Measurements from ENCODE around the gene TMEM212. TPM values are rescaled to one million over a fixed set of nuclear protein-coding genes. Genes with fewer than 3 reads are reported as not detected.

Gene TMEM212
- total and polyA plus RNA-seq, 8 donors, result not detected

DNA sequence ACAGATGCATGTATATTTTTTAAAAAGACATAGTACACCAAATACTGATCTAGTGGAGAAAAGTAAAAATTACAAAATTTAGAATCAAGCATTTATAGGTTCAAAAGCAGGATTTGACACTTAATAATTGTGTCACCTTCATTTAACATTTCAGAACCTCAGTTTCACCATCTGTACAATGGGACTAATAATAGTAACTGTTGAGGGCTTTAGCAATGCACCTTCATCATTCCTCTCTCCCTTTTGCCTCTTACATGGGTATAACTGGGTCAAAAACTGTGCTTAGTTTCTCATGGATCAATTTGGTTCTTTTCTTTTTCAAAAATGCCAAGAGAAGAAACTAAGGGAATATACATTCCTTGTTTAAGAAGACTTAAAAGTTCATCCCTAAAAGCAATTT, 5.5 kb upstream of the TMEM212 start:
- H3K9me3 ChIP-seq, result no peaks in the 10 kb centered on the region
- H3K27me3 ChIP-seq, result no peaks in the 10 kb centered on the region
- DNase-seq, result no peak
- no peak overlapping the region for H3K4me3 ChIP-seq
- H3K36me3 ChIP-seq, result no peaks in the 10 kb centered on the region
- TF ChIP-seq, protein P1, sequence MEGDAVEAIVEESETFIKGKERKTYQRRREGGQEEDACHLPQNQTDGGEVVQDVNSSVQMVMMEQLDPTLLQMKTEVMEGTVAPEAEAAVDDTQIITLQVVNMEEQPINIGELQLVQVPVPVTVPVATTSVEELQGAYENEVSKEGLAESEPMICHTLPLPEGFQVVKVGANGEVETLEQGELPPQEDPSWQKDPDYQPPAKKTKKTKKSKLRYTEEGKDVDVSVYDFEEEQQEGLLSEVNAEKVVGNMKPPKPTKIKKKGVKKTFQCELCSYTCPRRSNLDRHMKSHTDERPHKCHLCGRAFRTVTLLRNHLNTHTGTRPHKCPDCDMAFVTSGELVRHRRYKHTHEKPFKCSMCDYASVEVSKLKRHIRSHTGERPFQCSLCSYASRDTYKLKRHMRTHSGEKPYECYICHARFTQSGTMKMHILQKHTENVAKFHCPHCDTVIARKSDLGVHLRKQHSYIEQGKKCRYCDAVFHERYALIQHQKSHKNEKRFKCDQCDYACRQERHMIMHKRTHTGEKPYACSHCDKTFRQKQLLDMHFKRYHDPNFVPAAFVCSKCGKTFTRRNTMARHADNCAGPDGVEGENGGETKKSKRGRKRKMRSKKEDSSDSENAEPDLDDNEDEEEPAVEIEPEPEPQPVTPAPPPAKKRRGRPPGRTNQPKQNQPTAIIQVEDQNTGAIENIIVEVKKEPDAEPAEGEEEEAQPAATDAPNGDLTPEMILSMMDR (IDR thresholded peaks at IDR 0.05), result no peak
- TF ChIP-seq POLR2A (IDR thresholded peaks at IDR 0.05), result no peak
- no peak for TF ChIP-seq EP300 (IDR thresholded peaks at IDR 0.05)
- TF ChIP-seq POLR2AphosphoS5 (IDR thresholded peaks at IDR 0.05), result no peak
- H3K4me1 ChIP-seq, result peaks cover 0 to 43% (median 23%) of the 10 kb centered on the region in 4 donors
- H3K27ac ChIP-seq, result peak overlapping the region in 4 of 5 donors; percentile 39 to 66 (median 48)
- intact Hi-C loops (cut with DNase I; ENCODE audit: low total_unique reads), result no loop called here

DNA sequence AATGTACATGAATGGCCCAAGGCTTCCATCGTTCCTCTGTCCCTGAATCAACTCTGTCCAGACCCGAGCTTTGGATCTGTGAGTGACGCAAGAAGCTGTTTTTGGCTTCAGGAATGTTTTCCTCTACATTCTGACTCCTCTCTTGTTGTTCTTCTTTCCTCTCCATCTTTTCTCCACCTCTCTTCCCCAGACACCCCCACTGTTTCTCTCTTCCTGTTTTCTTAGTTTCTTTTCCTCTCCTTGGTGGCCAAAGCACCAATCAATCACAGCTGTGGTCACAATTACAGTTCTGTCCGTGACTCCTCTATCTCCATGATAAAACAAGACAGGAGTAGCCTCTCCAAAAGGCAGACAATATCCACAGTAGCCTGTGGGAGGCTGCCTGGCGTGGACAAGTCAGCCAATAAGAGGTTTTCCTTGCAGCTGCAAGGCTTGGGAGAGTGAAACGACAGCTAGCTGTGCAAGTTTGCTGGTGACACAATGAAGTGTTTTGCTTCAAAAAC, 4.9 kb upstream of the TMEM212 start:
- WGBS, 5 donors, result 42 to 52% (median 46%) methylated on average over 6 of the region's 6 CpGs
- Histone ChIP-seq H3K27me3 (no peaks in the 10 kb centered on the region), H3K4me3 (no peak overlapping the region), H3K4me1 (peaks cover 0 to 48% (median 23%) of the 10 kb centered on the region in 4 donors), H3K9me3 (no peaks in the 10 kb centered on the region), H3K27ac (peak overlapping the region; percentile 8 to 66 (median 48)), H3K36me3 (no peaks in the 10 kb centered on the region)
- TF ChIP-seq EP300 (IDR thresholded peaks at IDR 0.05) (no peak), POLR2AphosphoS5 (IDR thresholded peaks at IDR 0.05) (no peak), POLR2A (IDR thresholded peaks at IDR 0.05) (no peak)
- TF ChIP-seq, protein P1 (IDR thresholded peaks at IDR 0.05), result no peak
- intact Hi-C loops (cut with DNase I; ENCODE audit: low total_unique reads), result no loop called here
- peak in 1 of 2 donors; percentile 68 for DNase-seq

DNA sequence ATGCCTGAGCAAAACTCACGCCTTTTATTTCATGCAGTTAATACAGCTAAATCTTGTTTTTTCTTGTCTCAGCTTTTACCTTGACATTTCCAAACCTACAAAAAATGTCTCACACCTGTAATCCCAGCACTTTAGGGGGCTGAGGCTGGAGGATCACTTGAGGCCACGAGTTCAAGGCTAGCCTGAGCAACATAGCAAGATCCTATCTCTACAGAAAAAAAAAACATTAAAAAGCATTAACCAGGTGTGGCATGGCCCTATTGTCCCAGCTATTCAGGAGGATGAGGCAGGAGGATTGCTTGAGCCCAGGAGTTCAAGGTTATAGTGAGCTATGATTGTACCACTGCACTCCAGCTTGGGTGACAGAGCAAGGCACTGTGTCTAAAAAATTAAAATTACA, 3.9 kb upstream of the TMEM212 start:
- intact Hi-C loops (cut with DNase I; ENCODE audit: low total_unique reads), result no loop called here
- peaks cover 0 to 39% (median 15%) of the 10 kb centered on the region in 4 donors for H3K4me1 ChIP-seq
- H3K27ac ChIP-seq, result no peak overlapping the region
- no peak for DNase-seq
- no peaks in the 10 kb centered on the region for H3K27me3 ChIP-seq
- H3K9me3 ChIP-seq, result no peaks in the 10 kb centered on the region
- 86 to 95% (median 87%) methylated on average over 2 of the region's 2 CpGs for WGBS, 5 donors
- no peak overlapping the region for H3K4me3 ChIP-seq
- no peak for TF ChIP-seq POLR2AphosphoS5 (IDR thresholded peaks at IDR 0.05)
- TF ChIP-seq, protein P1 (IDR thresholded peaks at IDR 0.05), result no peak
- no peak for TF ChIP-seq POLR2A (IDR thresholded peaks at IDR 0.05)
- no peak for TF ChIP-seq EP300 (IDR thresholded peaks at IDR 0.05)
- no peaks in the 10 kb centered on the region for H3K36me3 ChIP-seq

DNA sequence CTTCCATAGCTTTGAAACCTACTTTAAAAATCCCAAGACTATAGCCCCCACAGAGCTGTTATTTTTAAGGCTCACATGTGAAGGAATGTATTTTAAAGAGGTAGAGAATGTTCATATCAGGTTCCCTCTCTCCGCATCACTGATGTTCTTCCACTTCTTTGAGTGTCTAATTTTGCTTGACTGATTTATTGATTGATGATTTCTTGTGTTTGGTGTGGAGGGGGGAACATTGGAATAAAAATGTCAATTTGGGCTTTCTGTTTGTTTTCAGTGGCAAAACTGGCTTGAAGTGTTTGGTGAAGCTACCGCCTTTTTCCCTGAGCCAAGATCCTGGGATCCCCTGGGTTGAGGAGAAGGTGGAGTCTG, 2.7 kb upstream of the TMEM212 start:
- H3K27ac ChIP-seq, result peak overlapping the region in 1 of 5 donors; percentile 38
- TF ChIP-seq EP300 (IDR thresholded peaks at IDR 0.05), result no peak
- TF ChIP-seq POLR2A (IDR thresholded peaks at IDR 0.05), result no peak
- TF ChIP-seq POLR2AphosphoS5 (IDR thresholded peaks at IDR 0.05), result no peak
- TF ChIP-seq, protein P1 (IDR thresholded peaks at IDR 0.05), result no peak

More for the DNA sequence above, 2.7 kb upstream of the TMEM212 start:
- Histone ChIP-seq H3K27me3 (no peaks in the 10 kb centered on the region), H3K36me3 (no peaks in the 10 kb centered on the region), H3K9me3 (no peaks in the 10 kb centered on the region), H3K4me3 (no peak overlapping the region), H3K4me1 (peaks cover 0 to 30% (median 11%) of the 10 kb centered on the region in 4 donors)
- DNase-seq, result no peak
- intact Hi-C loops (cut with DNase I; ENCODE audit: low total_unique reads), result no loop called here
- 56 to 94% (median 91%) methylated on average over 2 of the region's 2 CpGs for WGBS, 5 donors

Data from stomach (tissue), 9 donors.